T-helper 22 cell (primary cell): ENCODE results near the gene ULK4.

Source experiments
- DNase-seq: peaks from one replicate; pipeline ENCODE4 v3.0.0-alpha.2; 2020; ENCODE audit warnings: low read depth

ULK4 gene

GRCh38 chr3:41352510-41352909, 609.4 kb downstream of the ULK4 start:
- no peak for DNase-seq

- DNase-seq = no peak
These were observed 611.5 kb downstream of the ULK4 start for GRCh38 chr3:41350441-41350840.

GRCh38 chr3:41348401-41348800, 613.5 kb downstream of the ULK4 start:
- no peak for DNase-seq

- DNase-seq = no peak
These were observed 615.1 kb downstream of the ULK4 start for GRCh38 chr3:41346698-41347270.

- no peak for DNase-seq
These were observed 616.1 kb downstream of the ULK4 start for GRCh38 chr3:41345788-41346187.

GRCh38 chr3:41339758-41340157, 622.1 kb downstream of the ULK4 start:
- DNase-seq = no peak

- DNase-seq = no peak
These were observed 623.6 kb downstream of the ULK4 start for GRCh38 chr3:41338276-41338675.

- DNase-seq = no peak
These were observed 627.5 kb downstream of the ULK4 start for GRCh38 chr3:41334426-41334825.

- DNase-seq = no peak
These were observed 630.9 kb downstream of the ULK4 start for GRCh38 chr3:41331041-41331440.

- DNase-seq = no peak
These were observed 631.4 kb downstream of the ULK4 start for GRCh38 chr3:41330465-41330864.

GRCh38 chr3:41329881-41330280, 632.0 kb downstream of the ULK4 start:
- DNase-seq = no peak

- no peak for DNase-seq
These were observed 633.0 kb downstream of the ULK4 start for GRCh38 chr3:41328926-41329325.

GRCh38 chr3:41327718-41328117, 634.2 kb downstream of the ULK4 start:
- no peak for DNase-seq

- no peak for DNase-seq
These were observed 637.8 kb downstream of the ULK4 start for GRCh38 chr3:41324156-41324475.

GRCh38 chr3:41323467-41324155, 638.3 kb downstream of the ULK4 start:
- no peak for DNase-seq

- DNase-seq = no peak
These were observed 640.3 kb downstream of the ULK4 start for GRCh38 chr3:41321642-41321980.

- no peak for DNase-seq
These were observed 640.8 kb downstream of the ULK4 start for GRCh38 chr3:41320953-41321641.

- no peak for DNase-seq
These were observed 643.4 kb downstream of the ULK4 start for GRCh38 chr3:41318520-41318919.

GRCh38 chr3:41317718-41318117, 644.2 kb downstream of the ULK4 start:
- no peak for DNase-seq

- no peak for DNase-seq
These were observed 644.6 kb downstream of the ULK4 start for GRCh38 chr3:41317298-41317697.

GRCh38 chr3:41315126-41315525, 646.8 kb downstream of the ULK4 start:
- DNase-seq = no peak

GRCh38 chr3:41308119-41308518, 653.8 kb downstream of the ULK4 start:
- DNase-seq = no peak

GRCh38 chr3:41307065-41307464, 654.8 kb downstream of the ULK4 start:
- DNase-seq = no peak

GRCh38 chr3:41304593-41304992, 657.3 kb downstream of the ULK4 start:
- DNase-seq = no peak
